ENCODE measurements around the gene ELAPOR1.
A peak's percentile ranks its signal among the peaks of the same experiment; 100 is the strongest.

ELAPOR1 gene, protein sequence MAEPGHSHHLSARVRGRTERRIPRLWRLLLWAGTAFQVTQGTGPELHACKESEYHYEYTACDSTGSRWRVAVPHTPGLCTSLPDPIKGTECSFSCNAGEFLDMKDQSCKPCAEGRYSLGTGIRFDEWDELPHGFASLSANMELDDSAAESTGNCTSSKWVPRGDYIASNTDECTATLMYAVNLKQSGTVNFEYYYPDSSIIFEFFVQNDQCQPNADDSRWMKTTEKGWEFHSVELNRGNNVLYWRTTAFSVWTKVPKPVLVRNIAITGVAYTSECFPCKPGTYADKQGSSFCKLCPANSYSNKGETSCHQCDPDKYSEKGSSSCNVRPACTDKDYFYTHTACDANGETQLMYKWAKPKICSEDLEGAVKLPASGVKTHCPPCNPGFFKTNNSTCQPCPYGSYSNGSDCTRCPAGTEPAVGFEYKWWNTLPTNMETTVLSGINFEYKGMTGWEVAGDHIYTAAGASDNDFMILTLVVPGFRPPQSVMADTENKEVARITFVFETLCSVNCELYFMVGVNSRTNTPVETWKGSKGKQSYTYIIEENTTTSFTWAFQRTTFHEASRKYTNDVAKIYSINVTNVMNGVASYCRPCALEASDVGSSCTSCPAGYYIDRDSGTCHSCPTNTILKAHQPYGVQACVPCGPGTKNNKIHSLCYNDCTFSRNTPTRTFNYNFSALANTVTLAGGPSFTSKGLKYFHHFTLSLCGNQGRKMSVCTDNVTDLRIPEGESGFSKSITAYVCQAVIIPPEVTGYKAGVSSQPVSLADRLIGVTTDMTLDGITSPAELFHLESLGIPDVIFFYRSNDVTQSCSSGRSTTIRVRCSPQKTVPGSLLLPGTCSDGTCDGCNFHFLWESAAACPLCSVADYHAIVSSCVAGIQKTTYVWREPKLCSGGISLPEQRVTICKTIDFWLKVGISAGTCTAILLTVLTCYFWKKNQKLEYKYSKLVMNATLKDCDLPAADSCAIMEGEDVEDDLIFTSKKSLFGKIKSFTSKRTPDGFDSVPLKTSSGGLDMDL

DNA sequence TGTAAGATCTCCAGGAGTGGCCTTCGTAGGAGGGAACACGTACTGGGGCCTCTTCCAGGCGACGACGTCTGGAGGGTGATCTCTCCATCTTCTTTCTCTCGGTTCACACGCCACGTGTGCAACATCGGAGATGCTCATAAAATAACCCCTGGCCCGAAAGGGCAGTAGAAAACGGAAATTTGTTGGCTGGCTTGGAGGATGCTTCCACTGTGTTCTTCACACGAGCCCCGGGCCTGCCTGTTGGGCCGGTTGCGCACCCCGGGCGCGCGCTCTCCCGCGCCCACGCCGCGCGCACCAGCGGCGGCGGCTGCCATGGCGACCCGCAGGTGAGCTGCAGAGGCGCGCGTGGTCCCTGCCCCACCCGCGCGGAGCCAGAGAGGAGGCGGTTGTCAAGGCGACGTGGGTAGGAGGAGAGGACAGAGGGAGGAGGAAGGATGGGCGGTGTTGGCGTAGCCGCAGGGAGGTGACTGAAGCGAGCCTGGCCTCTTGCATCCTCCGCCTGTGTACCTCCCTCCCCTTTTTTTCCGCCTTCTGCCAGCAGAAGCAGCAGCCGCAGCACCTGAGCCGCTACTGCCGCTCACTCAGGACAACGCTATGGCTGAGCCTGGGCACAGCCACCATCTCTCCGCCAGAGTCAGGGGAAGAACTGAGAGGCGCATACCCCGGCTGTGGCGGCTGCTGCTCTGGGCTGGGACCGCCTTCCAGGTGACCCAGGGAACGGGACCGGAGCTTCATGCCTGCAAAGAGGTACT lies at the start of gene ELAPOR1:
Gene ELAPOR1 (plus strand): TSS at position 526 of the 752 bp plus-strand sequence. CDS start 69 bp downstream, at position 595.
- DNase-seq, result peak; percentile 76

DNA sequence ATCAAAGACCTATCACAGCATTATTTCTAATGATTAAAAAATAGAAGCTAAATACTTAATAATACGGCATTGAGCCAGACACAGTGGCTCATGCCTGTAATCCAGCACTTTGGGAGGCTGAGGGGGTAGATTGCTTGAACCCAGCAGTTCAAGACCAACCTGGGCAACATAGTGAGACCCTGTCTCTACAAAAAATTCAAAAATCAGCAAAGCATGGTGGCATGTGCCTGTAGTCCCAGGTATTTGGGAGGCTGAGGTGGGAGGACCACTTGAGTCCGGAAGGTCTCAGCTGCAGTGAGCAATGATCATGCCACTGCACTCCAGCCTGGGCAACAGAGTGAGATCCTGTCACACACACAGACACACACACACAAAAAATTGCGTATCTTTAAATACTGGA lies 48.8 kb upstream of the ELAPOR1 start:
- no peak for DNase-seq

DNA sequence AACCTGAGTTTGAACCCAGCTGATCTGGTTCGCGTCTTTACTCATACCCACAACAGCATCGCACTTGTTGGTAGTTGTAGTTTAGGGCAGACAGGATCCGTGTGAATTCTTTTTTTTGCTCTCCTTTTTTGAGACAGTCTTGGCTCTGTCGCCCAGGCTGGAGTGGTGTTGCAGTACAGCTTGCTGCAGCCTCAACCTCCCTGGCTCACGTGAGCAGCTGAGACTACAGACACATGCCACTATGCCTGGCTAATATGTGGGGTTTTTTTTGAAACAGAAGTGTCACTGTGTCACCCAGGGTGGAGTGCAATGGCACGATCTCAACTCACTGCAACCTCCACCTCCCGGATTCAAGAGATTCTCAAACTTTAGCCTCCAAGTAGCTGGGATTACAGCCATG lies 46.0 kb upstream of the ELAPOR1 start:
- no peak for DNase-seq

DNA sequence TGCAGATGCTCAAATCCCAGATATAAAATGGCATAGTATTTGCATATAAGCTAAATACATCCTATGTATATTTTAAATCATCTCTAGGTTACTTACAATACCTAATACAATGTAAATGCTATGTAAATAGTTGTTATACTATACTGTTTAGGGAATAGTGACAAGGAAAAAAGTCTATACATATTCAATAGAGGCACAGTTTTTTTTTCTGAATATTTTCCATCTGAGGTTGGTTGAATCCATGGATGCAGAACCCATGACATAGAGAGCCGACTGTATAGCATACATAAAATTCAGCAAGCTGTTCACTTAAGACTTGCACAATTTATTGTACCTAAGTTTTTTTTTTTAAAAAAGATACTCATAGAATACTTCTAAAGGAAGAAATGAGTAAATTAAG lies 44.6 kb upstream of the ELAPOR1 start:
- DNase-seq, result no peak

DNA sequence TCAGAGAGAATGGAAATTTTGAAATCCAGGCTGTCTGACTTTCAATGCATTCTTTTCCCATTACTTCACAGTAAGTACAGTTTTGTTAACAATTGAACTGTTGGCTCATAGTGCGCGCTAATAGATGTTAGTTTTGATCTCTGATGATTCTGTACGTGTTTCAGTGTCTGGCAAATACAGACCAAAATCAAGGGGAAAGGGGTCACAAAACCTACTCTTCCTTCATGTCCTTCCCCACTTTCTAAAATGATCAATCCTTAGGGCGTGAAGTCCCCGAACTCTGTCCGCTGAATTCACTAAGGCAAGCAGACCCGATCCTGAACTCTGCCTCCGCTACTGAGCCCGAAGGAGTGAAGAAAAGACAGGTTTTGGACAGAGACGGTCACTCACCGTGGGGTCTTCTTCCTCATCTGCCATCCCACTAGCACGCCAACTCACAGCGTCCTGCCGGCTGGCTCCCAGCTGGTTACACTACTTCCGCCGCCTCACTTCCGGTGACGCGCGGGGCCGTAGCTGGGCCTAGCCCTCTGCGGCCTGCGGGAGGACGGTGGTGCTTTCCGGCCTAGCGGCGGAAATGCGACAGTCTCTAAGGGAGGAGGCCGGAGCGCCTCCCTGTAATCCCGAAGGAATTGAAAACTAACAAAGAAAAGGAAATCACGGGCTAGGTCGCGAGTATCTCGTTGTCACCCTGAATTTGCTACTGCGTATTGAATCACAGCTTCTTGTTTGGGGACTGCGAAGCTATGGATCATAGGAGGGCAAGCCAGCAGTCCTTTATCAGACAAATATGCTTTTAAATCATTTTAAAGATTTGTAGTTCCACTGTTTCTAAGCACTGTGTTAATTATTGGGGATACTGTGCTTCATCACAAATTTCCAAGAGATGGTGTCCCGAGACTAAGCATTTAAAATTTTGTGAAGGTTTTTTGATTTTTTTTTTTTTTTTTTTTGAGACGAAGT lies 38.1 kb upstream of the ELAPOR1 start, which contains the start of gene TAF13:
Gene TAF13 (minus strand): TSS at position 473 of the 960 bp plus-strand sequence. CDS start 56 bp downstream, at position 417.
- DNase-seq, result peak; percentile 98

DNA sequence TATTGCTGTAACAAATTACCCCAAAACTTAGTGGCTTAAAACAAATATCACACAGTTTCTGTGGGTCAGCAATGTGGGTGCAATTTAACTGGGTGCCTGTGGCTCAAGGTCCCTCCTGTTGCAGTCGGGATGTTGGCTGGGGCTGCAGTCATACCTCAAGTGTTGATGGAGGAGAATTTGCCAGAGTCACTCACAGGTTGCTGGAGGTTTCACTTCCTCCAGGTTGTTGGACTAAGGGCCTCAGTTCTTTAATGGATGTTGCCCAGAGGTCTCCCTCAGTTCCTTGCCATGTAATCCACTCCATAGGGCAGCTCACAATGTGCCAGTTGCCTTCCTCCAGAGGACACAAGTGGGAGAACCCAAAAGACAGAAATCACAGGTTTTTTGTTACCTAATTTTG lies 35.6 kb upstream of the ELAPOR1 start:
- no peak for DNase-seq

DNA sequence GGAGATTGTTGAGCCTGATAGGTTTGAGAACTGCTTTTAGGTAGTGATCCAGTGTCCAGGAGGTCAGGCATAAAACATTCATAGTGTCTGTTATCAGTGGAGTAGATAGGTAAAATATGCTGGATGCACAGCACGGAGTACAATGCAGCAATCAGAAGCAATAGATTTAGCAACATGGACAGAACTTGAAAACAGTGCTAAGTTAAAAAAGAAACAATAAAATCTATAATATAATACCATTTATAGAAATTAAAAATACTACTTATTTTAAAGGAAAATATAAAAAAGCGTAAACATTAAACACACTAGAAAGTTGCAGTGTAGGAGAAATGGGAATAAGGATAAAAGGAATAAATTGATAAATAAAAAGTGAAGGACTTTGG lies 34.7 kb upstream of the ELAPOR1 start:
- no peak for DNase-seq

DNA sequence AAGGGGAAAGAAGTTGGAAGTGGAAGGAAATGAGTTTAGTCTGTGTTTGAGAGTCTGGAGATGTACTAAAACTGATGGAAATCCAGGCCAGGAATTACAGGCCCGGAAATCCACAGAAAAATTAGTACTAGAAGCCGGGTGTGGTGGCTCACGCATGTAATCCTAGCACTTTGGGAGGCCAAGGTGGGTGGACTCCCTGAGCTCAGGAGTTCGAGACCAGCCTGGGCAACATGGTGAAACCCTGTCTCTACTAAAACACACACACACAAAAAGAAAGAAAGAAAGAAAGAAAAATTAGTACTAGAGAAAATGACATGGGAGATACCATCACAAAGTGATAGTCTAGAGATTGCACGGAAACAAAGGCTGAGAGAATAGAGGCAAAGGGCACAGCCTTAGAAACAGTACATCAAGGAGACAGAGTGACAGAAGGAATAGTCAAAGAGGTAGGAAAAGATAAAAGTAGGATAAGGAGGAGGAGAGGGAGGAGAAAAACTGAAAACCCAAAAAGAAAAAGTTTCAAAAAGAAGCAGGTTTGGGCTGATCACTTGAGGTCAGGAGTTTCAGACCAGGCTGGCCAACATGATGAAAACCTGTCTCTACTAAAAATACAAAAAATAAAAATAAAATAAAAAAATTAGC lies 33.4 kb upstream of the ELAPOR1 start:
- no peak for DNase-seq

DNA sequence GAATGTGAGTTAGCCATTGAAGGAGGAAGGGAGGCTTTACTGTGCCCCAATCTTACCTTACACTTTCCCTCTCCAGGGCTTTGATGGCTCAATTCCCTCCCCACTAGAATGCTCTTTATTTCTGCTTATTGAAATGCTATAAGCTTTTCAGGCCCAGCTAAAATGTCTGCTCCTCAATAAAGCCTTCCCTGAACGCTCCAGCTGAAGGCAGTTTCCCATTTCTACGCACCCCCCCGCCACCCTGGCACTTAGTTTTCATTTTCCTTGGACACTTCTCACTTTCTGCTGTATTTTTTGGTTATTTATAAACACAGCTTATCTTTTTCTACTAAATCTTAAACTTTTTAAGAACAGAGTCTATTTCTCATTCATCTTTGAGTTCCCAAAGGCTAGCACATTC lies 30.4 kb upstream of the ELAPOR1 start:
- DNase-seq, result no peak

DNA sequence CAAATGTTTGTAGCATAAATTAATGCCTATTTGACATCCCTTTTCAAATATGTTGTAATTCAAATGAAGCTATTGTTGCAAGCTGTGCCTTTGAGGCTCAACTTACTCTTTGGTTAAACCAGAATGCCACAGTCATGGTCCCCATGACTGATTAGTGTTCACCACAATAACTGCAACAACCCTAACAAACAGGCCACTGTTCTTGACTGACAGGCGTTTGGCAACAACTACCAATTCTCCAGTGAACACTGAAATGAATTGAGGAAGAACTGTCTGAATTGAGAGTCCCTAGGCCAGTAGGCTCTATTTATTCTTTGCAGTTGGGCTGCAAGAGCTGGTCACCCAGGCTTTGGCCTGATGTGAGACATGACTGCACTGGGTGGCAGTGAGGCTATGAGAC lies 30.0 kb upstream of the ELAPOR1 start:
- DNase-seq, result no peak

DNA sequence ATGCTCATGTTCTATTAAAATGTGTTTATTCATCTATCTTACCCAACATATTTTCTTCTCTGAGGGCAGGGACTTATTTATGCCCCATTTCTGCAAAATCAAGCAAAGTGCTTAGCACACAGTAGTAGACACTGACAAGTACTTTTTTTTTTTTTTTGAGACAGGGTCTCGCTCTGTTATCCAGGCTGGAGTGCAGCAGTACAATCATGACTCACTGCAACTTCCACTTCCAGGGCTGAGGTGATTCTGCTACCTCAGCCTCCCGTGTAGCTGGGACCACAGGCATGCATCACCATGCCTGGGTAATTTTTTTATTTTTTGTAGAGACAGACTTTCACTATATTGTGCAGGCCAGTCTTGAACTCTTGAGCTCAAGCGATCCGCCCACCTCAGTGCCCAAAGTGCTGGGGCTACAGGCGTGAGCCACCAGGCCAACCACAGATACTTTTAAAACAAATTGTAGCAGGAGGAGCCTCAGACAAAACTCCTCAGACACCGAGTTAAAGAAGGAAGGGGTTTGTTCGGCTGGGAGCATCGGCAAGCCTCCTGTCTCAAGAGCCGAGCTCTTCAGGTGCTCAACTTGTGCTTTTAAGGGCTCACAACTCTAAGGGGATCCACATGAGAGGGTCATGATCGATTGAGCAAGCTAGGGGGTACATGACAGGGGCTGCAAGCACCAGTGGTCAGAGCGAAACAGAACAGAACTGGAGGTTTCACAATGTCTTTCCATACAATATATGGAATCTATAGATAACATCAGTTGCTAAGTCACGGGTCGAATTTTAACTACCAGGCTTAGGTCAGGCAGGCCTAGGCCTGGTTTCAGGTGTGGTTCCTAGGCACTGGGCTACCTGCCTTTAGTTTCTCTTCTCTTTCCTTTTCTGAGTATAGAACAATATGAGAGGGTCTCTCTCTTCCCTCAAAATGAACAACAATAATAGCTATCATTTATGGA lies 29.1 kb upstream of the ELAPOR1 start:
- no peak for DNase-seq

DNA sequence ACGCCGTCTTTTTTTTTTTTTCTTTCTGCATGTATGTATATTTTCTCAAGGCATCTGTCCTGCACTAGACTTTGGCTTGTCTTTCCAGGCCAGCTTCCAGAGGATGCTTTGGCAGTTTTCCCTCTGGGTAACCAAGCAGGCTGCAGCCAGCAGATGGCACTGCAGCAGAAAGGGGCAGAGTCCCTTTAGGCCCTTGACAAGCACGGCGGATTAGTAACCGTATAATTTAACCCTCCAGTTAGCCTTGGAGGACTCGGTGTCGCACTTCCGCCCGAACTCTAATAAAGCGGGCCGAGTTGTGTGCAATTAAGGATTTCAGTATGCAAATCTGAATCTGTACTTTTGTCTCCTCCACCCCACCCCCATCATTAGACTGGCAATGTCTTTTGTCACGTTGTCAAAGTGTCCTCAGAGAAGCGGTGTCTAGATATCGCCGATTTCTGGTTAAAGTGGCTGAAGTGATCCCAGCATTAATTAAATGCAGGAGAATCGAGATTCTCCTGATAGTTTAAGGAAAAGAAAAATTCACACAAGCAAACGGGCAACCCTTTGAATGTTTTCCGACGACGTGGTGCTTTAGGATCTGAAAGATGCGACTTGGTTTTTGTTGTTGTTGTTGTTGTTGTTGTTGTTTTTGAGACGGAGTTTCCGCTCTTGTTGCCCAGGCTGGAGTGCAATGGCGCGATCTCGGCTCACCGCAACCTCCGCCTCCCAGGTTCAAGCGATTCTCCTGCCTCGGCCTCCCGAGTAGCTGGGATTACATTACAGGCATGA lies 24.5 kb upstream of the ELAPOR1 start:
- DNase-seq, result peak; percentile 99

DNA sequence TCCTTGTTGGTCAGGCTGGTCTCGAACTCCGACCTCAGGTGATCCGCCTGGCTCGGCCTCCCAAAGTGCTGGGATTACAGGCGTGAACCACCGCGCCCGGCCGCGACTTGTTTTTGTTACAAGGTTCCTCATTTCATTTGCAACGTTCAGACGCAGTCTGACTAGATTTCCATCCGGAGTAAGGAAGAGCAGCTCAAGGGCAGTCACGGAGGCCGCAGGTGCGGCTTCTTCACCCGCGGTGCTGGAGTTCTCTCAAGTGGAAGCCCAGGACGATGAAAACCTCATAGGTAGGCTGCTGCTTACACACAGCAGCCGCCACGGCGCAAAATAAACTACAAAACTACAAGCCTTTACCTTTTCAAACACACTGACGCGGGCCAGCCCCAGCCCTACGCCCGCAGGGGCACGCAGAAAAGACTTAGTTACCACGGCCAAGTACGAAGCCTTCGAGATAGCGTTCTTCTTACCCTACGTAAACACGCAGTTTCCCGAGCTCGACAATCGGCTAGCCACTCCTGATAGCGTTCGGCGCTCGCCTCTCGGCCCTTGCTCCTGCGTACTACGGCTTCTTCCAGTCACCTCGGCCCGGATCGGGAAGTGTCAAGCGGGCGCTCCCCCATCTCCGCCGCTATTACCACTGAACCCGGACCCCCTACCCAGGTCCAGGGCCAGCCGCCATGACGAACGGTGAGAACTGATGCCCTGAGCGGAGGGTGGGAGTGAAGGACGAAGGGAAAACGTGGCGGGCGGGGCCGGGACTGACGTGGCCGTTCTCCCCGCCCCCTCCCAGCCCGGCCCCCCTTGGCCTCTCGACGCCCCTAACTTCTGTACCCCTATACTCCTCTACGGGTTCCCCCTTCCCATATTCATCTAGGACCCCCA lies 23.5 kb upstream of the ELAPOR1 start, which contains the start of gene TMEM167B:
Gene TMEM167B (plus strand): TSS at position 569 of the 882 bp plus-strand sequence. CDS start 109 bp downstream, at position 678.
- DNase-seq, result peak; percentile 98

DNA sequence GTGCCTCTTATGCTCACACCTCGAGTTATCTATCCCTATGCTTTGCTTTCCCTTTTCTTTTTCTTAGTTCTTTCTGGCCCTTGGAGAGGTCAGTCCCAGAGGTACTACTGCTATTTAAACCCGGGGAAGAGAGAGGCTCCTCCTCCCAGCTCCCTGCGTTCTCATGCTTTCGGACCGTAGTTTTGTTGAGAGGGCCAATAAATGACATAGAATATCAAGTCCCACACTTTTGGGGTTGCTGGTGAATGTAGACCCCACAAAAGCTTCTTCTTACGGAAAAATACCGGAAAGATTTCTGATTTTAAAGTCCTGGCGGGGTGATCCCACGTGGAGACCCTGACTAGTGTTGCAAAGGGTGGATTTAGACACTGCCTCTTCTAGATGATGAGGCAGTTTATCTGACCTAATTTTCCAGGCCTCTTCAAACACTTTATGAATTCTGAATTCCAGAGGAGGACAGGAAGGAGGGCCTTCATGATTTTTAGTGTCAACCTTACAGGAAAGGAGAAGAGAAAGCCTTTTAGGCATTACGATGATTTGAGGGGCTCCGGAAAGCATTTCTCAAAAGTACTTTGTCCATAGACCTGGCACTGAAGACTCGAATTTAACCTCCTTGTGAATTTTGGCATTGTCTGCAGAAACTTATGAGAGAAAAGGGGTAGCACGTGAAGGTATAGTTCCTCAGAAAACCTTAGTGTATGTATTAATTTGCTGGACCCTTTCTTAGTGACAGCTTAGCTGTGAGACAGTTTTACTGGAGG lies 22.7 kb upstream of the ELAPOR1 start:
- DNase-seq, result peak; percentile 75

DNA sequence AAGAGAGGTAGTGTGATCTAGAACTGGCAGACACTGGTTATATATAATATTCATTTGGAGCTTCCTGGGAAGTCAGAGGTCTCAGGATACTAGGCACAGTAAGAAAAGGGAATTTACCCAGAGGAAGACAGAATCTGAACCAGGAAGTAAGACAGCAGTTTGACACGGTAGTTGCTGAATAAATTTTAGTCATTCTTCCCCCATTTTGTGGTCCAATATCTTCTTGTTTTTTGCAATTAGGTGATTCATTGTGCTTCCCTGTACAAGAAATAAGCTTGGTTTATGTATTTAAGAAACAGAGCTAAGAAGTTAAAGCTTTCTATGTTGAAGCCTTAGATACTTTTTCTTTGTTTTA lies 22.1 kb upstream of the ELAPOR1 start:
- DNase-seq, result no peak

DNA sequence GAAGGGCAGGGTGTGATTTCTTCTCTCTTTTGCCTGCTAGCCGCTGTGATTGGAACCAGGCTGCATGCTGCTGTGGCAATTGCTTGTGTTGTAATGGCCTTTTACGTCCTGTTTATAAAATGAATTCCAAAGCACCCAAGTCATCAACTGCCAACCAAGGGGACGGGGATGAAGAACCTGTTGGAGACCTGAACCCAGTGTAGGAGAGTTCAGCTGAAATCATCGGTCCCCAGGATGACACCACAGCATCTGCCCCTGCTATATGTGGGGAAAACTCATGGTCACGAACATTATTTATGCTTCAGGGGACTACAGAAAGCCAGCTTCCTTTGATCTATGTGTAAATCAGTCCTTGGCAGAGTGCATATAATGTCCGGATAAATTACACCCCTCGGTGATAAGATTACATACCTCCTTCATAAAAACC lies 19.5 kb upstream of the ELAPOR1 start:
- DNase-seq, result no peak

DNA sequence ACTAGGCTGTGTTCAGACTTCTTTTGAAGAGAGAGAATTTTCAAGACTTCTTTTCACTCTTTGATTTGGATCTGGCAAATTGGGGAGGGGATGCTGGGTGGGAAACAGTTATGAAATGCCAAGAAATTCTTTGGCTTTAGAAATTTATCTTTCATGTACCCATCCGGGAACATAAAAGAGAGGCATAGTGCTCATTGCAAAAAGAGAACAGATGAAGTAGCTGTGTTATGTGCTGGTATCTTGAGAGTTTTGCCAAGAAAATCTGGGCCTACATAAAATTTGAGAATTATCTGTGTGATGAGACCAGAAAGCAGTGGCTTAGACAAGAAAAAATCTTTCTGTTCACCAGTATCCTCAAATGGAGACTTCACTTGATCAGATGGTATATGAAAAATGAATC lies 19.0 kb upstream of the ELAPOR1 start:
- DNase-seq, result no peak

Measured in NCI-H82 (cell line).